HEK293T (cell line): ENCODE data around the gene C14orf132.

ENCODE experiments used
- CTCF ChIA-PET: fragments of 350-600 bp; formaldehyde crosslinking; extraction: SDS; loops from one replicate; lab custom pipeline; 2021; ENCODE audit warnings: antibody characterized with exemption, inconsistent platforms; lab: Yijun Ruan, JAX
- POLR2A ChIA-PET: fragments of 350-600 bp; formaldehyde crosslinking; extraction: SDS; loops from one replicate; lab custom pipeline; 2020; ENCODE audit warnings: antibody characterized with exemption, inconsistent platforms; lab: Yijun Ruan, JAX
- DNase-seq: peaks from one replicate; pipeline ENCODE4 v3.0.0; 2012; ENCODE audit warnings: mixed read lengths; ENCODE audit errors: extremely low spot score
- BHLHE40 ChIP-seq: fragments of 450-650 bp; IDR thresholded peaks from 2 replicates; pipeline ENCODE4 v1.6.1; 2016; ENCODE audit warnings: mild to moderate bottlenecking, moderate library complexity, borderline replicate concordance
- CTBP1 ChIP-seq: fragments of 450-650 bp; IDR thresholded peaks from 2 replicates; pipeline ENCODE4 v1.6.1; 2016; ENCODE audit warnings: borderline replicate concordance
- ELF4 ChIP-seq: fragments of 450-650 bp; IDR thresholded peaks from 2 replicates; pipeline ENCODE4 v1.6.1; 2017; ENCODE audit warnings: antibody characterized with exemption
- FOXA1 ChIP-seq: fragments of 450-650 bp; IDR thresholded peaks from 2 replicates; pipeline ENCODE4 v1.6.1; 2016; ENCODE audit warnings: mild to moderate bottlenecking
- FOXK2 ChIP-seq: fragments of 450-650 bp; IDR thresholded peaks from 2 replicates; pipeline ENCODE4 v1.6.1; 2016; ENCODE audit warnings: mild to moderate bottlenecking
- FOXM1 ChIP-seq: fragments of 450-650 bp; IDR thresholded peaks from 2 replicates; pipeline ENCODE4 v1.6.1; 2017; ENCODE audit warnings: mild to moderate bottlenecking, borderline replicate concordance
- HDGF ChIP-seq: fragments of 450-650 bp; IDR thresholded peaks from 2 replicates; pipeline ENCODE4 v1.6.1; 2017; ENCODE audit warnings: antibody characterized with exemption, borderline replicate concordance
- LEF1 ChIP-seq: fragments of 450-650 bp; IDR thresholded peaks from 2 replicates; pipeline ENCODE4 v1.6.1; 2017; ENCODE audit warnings: mild to moderate bottlenecking, borderline replicate concordance
- NFRKB ChIP-seq: fragments of 450-650 bp; IDR thresholded peaks from 2 replicates; pipeline ENCODE4 v1.6.1; 2016; ENCODE audit warnings: mild to moderate bottlenecking, moderate library complexity
- SP1 ChIP-seq: fragments of 450-650 bp; IDR thresholded peaks from 2 replicates; pipeline ENCODE4 v1.6.1; 2017
- SUZ12 ChIP-seq: fragments of 450-650 bp; IDR thresholded peaks from 2 replicates; pipeline ENCODE4 v1.6.1; 2016; ENCODE audit warnings: mild to moderate bottlenecking
- TARDBP ChIP-seq: fragments of 450-650 bp; IDR thresholded peaks from 2 replicates; pipeline ENCODE4 v1.6.1; 2016
- ZNF384 ChIP-seq: fragments of 450-650 bp; IDR thresholded peaks from 2 replicates; pipeline ENCODE4 v1.6.1; 2016

C14orf132 gene

GRCh38 chr14:96140952-96141351 lies 101.8 kb downstream of the C14orf132 start:
- TF ChIP-seq SUZ12 (no peak), NFRKB (no peak), FOXM1 (no peak), BHLHE40 (no peak), ELF4 (no peak), FOXK2 (no peak), FOXA1 (no peak), CTBP1 (no peak), TARDBP (no peak), SP1 (no peak), HDGF (no peak), LEF1 (no peak), ZNF384 (no peak)
- CTCF ChIA-PET, result no interaction called here
- DNase-seq, result no peak
- POLR2A ChIA-PET, result no interaction called here
